Measurements from ENCODE around the gene CXCL8. TPM values are rescaled to one million over a fixed set of nuclear protein-coding genes. Genes with fewer than 3 reads are reported as not detected.

The CXCL8 gene
- total RNA-seq, 2 experiments from 2014 or later: 2.2 to 2.3 TPM

GRCh38 chr4:73707269-73707875, 33.0 kb upstream of the CXCL8 start:
- Mint-ChIP-seq H3K36me3 (no peaks in the 10 kb centered on the region), H3K4me3 (no peak overlapping the region), H3K4me1 (peaks cover 5% of the 10 kb centered on the region), H3K9me3 (no peaks in the 10 kb centered on the region), H3K27me3 (no peaks in the 10 kb centered on the region), H3K27ac (no peak overlapping the region)
- POLR2A ChIA-PET: no interaction called here
- ATAC-seq (ENCODE audit: low read depth): no peak
- no peak for DNase-seq

GRCh38 chr4:73707918-73708577, 32.3 kb upstream of the CXCL8 start:
- POLR2A ChIA-PET: no interaction called here
- H3K36me3 Mint-ChIP-seq: no peaks in the 10 kb centered on the region
- no peaks in the 10 kb centered on the region for H3K9me3 Mint-ChIP-seq
- H3K27ac Mint-ChIP-seq: no peak overlapping the region
- H3K4me3 Mint-ChIP-seq: no peak overlapping the region
- H3K4me1 Mint-ChIP-seq: peaks cover 5% of the 10 kb centered on the region
- DNase-seq: no peak
- no peak for ATAC-seq (ENCODE audit: low read depth)
- no peaks in the 10 kb centered on the region for H3K27me3 Mint-ChIP-seq

GRCh38 chr4:73709451-73710033, 30.8 kb upstream of the CXCL8 start:
- Mint-ChIP-seq H3K36me3 (no peaks in the 10 kb centered on the region), H3K27me3 (no peaks in the 10 kb centered on the region), H3K4me1 (peaks cover 5% of the 10 kb centered on the region), H3K27ac (no peak overlapping the region), H3K4me3 (no peak overlapping the region), H3K9me3 (no peaks in the 10 kb centered on the region)
- ATAC-seq (ENCODE audit: low read depth): no peak
- no peak for DNase-seq
- POLR2A ChIA-PET: no interaction called here

- ATAC-seq (ENCODE audit: low read depth) (no peak), DNase-seq (no peak)
- Mint-ChIP-seq H3K27me3 (no peaks in the 10 kb centered on the region), H3K27ac (no peak overlapping the region), H3K4me1 (peaks cover 5% of the 10 kb centered on the region), H3K4me3 (no peak overlapping the region), H3K36me3 (no peaks in the 10 kb centered on the region), H3K9me3 (no peaks in the 10 kb centered on the region)
- POLR2A ChIA-PET: no interaction called here
These were observed 30.3 kb upstream of the CXCL8 start for GRCh38 chr4:73710094-73710493.

- no peak overlapping the region for H3K27ac Mint-ChIP-seq
- DNase-seq (no peak), ATAC-seq (ENCODE audit: low read depth) (no peak)
- H3K27me3 Mint-ChIP-seq: peaks cover 4% of the 10 kb centered on the region
- no peaks in the 10 kb centered on the region for H3K9me3 Mint-ChIP-seq
- peaks cover 5% of the 10 kb centered on the region for H3K4me1 Mint-ChIP-seq
- H3K36me3 Mint-ChIP-seq: no peaks in the 10 kb centered on the region
- POLR2A ChIA-PET: no interaction called here
- H3K4me3 Mint-ChIP-seq: no peak overlapping the region
These were observed 28.4 kb upstream of the CXCL8 start for GRCh38 chr4:73711989-73712388.

GRCh38 chr4:73713650-73714049, 26.7 kb upstream of the CXCL8 start:
- DNase-seq (no peak), ATAC-seq (ENCODE audit: low read depth) (no peak)
- H3K36me3 Mint-ChIP-seq: no peaks in the 10 kb centered on the region
- no peaks in the 10 kb centered on the region for H3K9me3 Mint-ChIP-seq
- POLR2A ChIA-PET: no interaction called here
- H3K27ac Mint-ChIP-seq: no peak overlapping the region
- H3K4me3 Mint-ChIP-seq: no peak overlapping the region
- H3K27me3 Mint-ChIP-seq: peaks cover 4% of the 10 kb centered on the region
- no peaks in the 10 kb centered on the region for H3K4me1 Mint-ChIP-seq

GRCh38 chr4:73714647-73715046, 25.7 kb upstream of the CXCL8 start:
- no peak for ATAC-seq (ENCODE audit: low read depth)
- POLR2A ChIA-PET: no interaction called here
- no peak for DNase-seq
- Mint-ChIP-seq H3K36me3 (no peaks in the 10 kb centered on the region), H3K9me3 (no peaks in the 10 kb centered on the region), H3K27ac (no peak overlapping the region), H3K27me3 (peaks cover 4% of the 10 kb centered on the region), H3K4me3 (no peak overlapping the region), H3K4me1 (no peaks in the 10 kb centered on the region)

- no peak for DNase-seq
- Mint-ChIP-seq H3K27ac (no peak overlapping the region), H3K4me3 (no peak overlapping the region), H3K9me3 (no peaks in the 10 kb centered on the region), H3K4me1 (no peaks in the 10 kb centered on the region), H3K36me3 (no peaks in the 10 kb centered on the region), H3K27me3 (peaks cover 4% of the 10 kb centered on the region)
- ATAC-seq (ENCODE audit: low read depth): no peak
- POLR2A ChIA-PET: no interaction called here
These were observed 24.7 kb upstream of the CXCL8 start for GRCh38 chr4:73715659-73716058.

GRCh38 chr4:73718375-73719373, 21.7 kb upstream of the CXCL8 start:
- POLR2A ChIA-PET: no interaction called here
- H3K27ac Mint-ChIP-seq: no peak overlapping the region

GRCh38 chr4:73721435-73721834, 18.9 kb upstream of the CXCL8 start:
- Mint-ChIP-seq H3K27me3 (no peaks in the 10 kb centered on the region), H3K27ac (no peak overlapping the region), H3K36me3 (no peaks in the 10 kb centered on the region), H3K9me3 (no peaks in the 10 kb centered on the region), H3K4me3 (no peak overlapping the region), H3K4me1 (no peaks in the 10 kb centered on the region)
- ATAC-seq (ENCODE audit: low read depth) (no peak), DNase-seq (no peak)
- POLR2A ChIA-PET: no interaction called here

More at GRCh38 chr4:73718375-73719373, 21.7 kb upstream of the CXCL8 start:
- no peaks in the 10 kb centered on the region for H3K4me1 Mint-ChIP-seq
- ATAC-seq (ENCODE audit: low read depth) (no peak), DNase-seq (no peak)
- H3K36me3 Mint-ChIP-seq: no peaks in the 10 kb centered on the region
- no peaks in the 10 kb centered on the region for H3K9me3 Mint-ChIP-seq
- no peak overlapping the region for H3K4me3 Mint-ChIP-seq
- peaks cover 4% of the 10 kb centered on the region for H3K27me3 Mint-ChIP-seq

- POLR2A ChIA-PET: no interaction called here
- H3K27me3 Mint-ChIP-seq: no peaks in the 10 kb centered on the region
These were observed 18.5 kb upstream of the CXCL8 start for GRCh38 chr4:73721909-73722308.

GRCh38 chr4:73723023-73723422, 17.3 kb upstream of the CXCL8 start:
- Mint-ChIP-seq H3K27me3 (no peaks in the 10 kb centered on the region), H3K4me3 (no peak overlapping the region), H3K4me1 (no peaks in the 10 kb centered on the region), H3K27ac (no peak overlapping the region), H3K9me3 (no peaks in the 10 kb centered on the region), H3K36me3 (no peaks in the 10 kb centered on the region)
- POLR2A ChIA-PET: no interaction called here
- DNase-seq (no peak), ATAC-seq (ENCODE audit: low read depth) (no peak)

More at GRCh38 chr4:73721909-73722308, 18.5 kb upstream of the CXCL8 start:
- no peaks in the 10 kb centered on the region for H3K36me3 Mint-ChIP-seq
- H3K9me3 Mint-ChIP-seq: no peaks in the 10 kb centered on the region
- H3K4me3 Mint-ChIP-seq: no peak overlapping the region
- DNase-seq: no peak
- no peaks in the 10 kb centered on the region for H3K4me1 Mint-ChIP-seq
- no peak for ATAC-seq (ENCODE audit: low read depth)
- no peak overlapping the region for H3K27ac Mint-ChIP-seq

GRCh38 chr4:73723928-73724327, 16.4 kb upstream of the CXCL8 start:
- ATAC-seq (ENCODE audit: low read depth) (no peak), DNase-seq (no peak)
- H3K4me1 Mint-ChIP-seq: no peaks in the 10 kb centered on the region
- POLR2A ChIA-PET: no interaction called here
- no peaks in the 10 kb centered on the region for H3K36me3 Mint-ChIP-seq
- H3K27me3 Mint-ChIP-seq: no peaks in the 10 kb centered on the region
- no peaks in the 10 kb centered on the region for H3K9me3 Mint-ChIP-seq
- no peak overlapping the region for H3K27ac Mint-ChIP-seq
- H3K4me3 Mint-ChIP-seq: no peak overlapping the region
